Measurements from ENCODE around the gene FOXP3.
"Not testable (repeated sequence)": the region's sequence is repeated elsewhere in the genome, so short reads cannot be mapped to it uniquely, and the experiment has no call there.

Gene FOXP3, protein sequence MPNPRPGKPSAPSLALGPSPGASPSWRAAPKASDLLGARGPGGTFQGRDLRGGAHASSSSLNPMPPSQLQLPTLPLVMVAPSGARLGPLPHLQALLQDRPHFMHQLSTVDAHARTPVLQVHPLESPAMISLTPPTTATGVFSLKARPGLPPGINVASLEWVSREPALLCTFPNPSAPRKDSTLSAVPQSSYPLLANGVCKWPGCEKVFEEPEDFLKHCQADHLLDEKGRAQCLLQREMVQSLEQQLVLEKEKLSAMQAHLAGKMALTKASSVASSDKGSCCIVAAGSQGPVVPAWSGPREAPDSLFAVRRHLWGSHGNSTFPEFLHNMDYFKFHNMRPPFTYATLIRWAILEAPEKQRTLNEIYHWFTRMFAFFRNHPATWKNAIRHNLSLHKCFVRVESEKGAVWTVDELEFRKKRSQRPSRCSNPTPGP

DNA sequence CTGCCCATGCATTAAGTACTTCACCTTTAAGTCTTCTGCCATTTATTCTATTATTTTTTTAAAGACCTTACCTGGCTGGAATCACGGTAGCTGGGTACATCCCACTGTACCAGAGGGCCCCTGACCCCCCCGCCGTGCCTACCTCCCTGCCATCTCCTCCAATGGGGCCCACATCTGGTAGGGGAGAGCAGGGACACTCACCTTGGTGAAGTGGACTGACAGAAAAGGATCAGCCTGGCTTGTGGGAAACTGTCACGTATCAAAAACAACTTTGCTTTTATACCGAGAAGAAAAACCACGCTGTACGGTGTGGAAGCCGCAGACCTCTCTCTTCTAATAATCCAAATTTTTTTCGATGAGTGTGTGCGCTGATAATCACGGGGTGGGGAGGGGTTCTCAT is at the start of gene FOXP3:
TSS of gene FOXP3 (minus strand) at position 251 of the 400 bp plus-strand sequence. CDS start 6,205 bp downstream, outside the sequence.
- DNase-seq (ENCODE audit: low read depth, low spot score): no peak
- no peak within 1 kb of the TSS for H3K4me3 ChIP-seq (ENCODE audit: low read depth, low read length)
- TF ChIP-seq, protein P1, sequence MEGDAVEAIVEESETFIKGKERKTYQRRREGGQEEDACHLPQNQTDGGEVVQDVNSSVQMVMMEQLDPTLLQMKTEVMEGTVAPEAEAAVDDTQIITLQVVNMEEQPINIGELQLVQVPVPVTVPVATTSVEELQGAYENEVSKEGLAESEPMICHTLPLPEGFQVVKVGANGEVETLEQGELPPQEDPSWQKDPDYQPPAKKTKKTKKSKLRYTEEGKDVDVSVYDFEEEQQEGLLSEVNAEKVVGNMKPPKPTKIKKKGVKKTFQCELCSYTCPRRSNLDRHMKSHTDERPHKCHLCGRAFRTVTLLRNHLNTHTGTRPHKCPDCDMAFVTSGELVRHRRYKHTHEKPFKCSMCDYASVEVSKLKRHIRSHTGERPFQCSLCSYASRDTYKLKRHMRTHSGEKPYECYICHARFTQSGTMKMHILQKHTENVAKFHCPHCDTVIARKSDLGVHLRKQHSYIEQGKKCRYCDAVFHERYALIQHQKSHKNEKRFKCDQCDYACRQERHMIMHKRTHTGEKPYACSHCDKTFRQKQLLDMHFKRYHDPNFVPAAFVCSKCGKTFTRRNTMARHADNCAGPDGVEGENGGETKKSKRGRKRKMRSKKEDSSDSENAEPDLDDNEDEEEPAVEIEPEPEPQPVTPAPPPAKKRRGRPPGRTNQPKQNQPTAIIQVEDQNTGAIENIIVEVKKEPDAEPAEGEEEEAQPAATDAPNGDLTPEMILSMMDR (IDR thresholded peaks at IDR 0.05; ENCODE audit: low read depth, low read length): no peak
- in situ Hi-C loops (cut with HindIII; ENCODE audit: low sequenced_read_pairs): no loop called here

DNA sequence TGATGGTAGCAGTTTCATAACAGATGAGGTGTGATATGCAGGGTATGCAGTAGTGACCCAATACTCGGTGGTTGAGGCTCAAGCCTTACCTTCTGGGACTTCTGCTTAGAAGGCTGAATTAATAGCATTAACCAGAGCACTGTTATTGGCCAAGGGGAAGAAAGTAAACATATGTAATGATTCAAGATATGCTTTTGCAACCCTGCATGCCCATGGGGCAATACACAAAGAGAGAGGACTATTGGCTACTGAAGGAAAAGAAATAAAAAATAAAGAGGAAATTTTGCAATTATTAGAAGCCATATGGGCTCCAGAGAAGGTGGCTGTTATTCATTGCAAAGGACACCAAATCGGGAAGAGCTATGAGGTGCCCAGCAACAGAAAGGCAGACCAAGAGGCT is 47.7 kb upstream of the FOXP3 start:
- in situ Hi-C loops (cut with HindIII; ENCODE audit: low sequenced_read_pairs): no loop called here
- TF ChIP-seq, protein P1 (IDR thresholded peaks at IDR 0.05; ENCODE audit: low read depth, low read length): no peak

DNA sequence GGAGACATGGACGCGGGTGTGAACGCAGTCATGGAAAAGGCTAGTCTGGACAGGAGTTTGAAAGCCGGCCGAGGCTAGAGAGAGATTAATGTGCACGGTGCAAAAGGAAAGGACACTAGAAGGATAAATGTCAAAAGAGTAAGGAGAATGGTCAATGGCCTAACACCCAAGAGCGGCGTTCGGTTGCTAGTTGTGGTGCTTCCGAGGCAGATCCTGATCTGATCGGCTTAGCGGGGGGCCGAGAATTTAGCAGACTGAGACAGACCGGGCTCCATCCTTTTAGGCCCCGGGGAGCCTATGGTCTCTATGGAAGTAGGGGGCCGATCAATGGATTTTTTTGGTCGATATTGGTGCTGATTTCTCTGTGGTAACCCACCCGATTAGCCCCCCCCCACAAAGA is 45.9 kb upstream of the FOXP3 start:
- DNase-seq (ENCODE audit: low read depth, low spot score): no peak
- in situ Hi-C loops (cut with HindIII; ENCODE audit: low sequenced_read_pairs): no loop called here
- H3K4me3 ChIP-seq (ENCODE audit: low read depth, low read length): no peak overlapping the region
- TF ChIP-seq, protein P1 (IDR thresholded peaks at IDR 0.05; ENCODE audit: low read depth, low read length): no peak

More for the DNA sequence above, 47.7 kb upstream of the FOXP3 start:
- DNase-seq (ENCODE audit: low read depth, low spot score): no peak
- H3K4me3 ChIP-seq (ENCODE audit: low read depth, low read length): no peak overlapping the region

DNA sequence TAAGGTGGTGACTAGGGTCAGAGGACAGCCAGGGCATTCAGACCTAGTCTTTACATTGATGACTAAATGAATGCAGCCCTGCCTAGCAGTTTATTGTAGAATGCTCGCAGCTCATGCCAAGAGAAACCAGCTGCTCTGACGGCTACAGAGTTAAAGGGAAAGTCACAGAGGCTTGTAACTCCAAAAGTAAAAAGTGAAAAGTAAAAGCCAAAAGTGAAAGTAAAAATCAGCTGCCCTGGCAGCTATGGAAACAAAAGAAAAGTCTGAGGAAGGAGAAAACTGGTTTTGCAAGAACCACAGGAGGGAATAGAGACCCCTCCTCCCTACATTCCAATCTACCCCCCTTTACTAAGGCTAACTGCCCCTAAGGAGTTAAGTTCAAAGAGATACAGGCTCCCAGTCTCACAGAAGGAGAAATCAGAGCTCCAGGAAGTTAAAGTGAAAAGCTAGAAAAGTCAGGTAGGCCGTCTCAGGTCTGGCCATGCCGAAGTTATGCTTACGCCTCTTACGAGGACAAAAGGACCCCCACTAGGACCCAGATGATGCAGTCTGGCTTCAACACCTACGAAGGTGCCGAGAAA is 45.0 kb upstream of the FOXP3 start:
- in situ Hi-C loops (cut with HindIII; ENCODE audit: low sequenced_read_pairs): no loop called here
- peak; percentile 31 for DNase-seq (ENCODE audit: low read depth, low spot score)
- TF ChIP-seq, protein P1 (IDR thresholded peaks at IDR 0.05; ENCODE audit: low read depth, low read length): no peak
- no peak overlapping the region for H3K4me3 ChIP-seq (ENCODE audit: low read depth, low read length)

DNA sequence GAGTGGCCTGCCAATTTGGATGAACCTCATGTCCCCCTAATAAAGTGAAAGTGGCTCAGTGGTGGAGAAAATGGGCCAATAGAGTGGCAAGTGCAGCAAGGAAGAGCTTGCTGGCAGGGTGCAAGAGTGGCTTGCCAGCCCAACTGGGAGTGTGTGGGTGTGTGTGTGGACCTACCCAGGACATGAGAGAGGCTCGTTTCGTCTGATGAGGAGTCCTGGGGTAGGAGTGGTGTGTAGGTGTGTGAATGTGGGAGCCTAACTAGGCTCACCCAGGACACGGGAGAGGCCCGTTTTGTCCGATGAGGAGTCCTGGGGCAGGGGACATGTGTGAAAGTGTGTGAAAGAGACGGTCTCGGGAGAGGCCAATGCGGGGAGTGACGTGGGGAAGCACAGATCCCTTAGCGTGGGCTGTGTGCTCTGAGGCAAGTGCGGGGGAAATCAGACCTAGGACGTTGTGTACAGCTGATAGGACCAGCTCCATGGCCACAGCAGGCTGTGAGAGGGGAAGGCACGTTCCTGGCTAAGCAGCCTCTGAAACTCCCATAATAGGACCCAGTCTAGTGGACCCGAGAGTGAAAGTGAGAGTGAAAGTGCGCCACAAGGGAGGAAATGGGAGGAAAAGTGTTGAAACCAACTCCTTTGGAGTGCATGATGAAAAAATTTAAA is 44.2 kb upstream of the FOXP3 start:
- H3K4me3 ChIP-seq (ENCODE audit: low read depth, low read length): no peak overlapping the region
- TF ChIP-seq, protein P1 (IDR thresholded peaks at IDR 0.05; ENCODE audit: low read depth, low read length): no peak
- DNase-seq (ENCODE audit: low read depth, low spot score): peak; percentile 8
- in situ Hi-C loops (cut with HindIII; ENCODE audit: low sequenced_read_pairs): no loop called here

DNA sequence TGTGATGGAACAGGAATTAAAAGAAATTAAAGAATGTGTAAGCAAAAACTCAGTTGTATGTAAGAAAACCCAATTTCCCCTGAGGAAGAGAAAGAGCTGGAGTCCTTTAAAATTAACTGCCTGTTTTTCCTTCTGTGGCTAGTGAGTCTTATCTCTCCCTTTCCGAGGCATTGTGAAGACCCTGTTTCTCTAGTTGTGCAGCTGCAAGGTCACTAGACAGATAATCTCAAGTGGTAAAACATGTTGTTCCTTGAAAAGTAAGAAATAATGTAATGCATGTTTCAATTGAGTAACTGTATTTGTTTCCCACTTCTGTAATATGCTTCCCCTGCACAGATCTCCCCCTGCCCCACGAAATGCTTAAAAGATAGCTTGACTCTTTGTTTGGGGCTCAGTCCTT is 43.3 kb upstream of the FOXP3 start:
- DNase-seq (ENCODE audit: low read depth, low spot score); H3K4me3 ChIP-seq (ENCODE audit: low read depth, low read length); in situ Hi-C loops (cut with HindIII; ENCODE audit: low sequenced_read_pairs): not testable (repeated sequence)

DNA sequence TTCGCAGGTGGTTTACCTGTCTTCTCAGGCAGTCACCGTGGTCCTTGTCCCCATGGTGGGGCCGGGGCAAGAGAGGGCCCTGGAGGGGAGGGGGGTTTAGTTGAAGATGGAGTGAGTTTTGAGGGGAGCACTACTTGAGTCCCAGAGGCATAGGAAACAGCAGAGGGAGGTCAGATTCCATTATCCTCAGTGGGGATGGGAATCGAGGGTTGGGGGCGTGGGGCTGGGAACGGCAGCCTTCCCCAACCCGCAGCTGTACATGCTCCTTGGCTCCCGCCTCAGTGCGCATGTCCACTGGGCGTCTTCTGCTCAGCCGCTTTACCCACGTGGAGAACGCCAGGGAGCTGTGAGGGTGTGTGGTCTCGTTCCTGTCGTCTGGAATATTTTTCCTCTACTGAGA is 38.8 kb upstream of the FOXP3 start, which contains the start of gene GAGE10:
TSS of gene GAGE10 (plus strand) at position 301 of the 400 bp plus-strand sequence. CDS start 1,214 bp downstream, outside the sequence.
- DNase-seq (ENCODE audit: low read depth, low spot score): no peak
- in situ Hi-C loops (cut with HindIII; ENCODE audit: low sequenced_read_pairs): no loop called here
- no peak within 1 kb of the TSS for H3K4me3 ChIP-seq (ENCODE audit: low read depth, low read length)
- TF ChIP-seq, protein P1 (IDR thresholded peaks at IDR 0.05; ENCODE audit: low read depth, low read length): no peak

All from astrocyte of the spinal cord (primary cell).